Ramos (cell line): ENCODE results near the gene NCBP1.
"Not testable (repeated sequence)": the region's sequence is repeated elsewhere in the genome, so short reads cannot be mapped to it uniquely, and the experiment has no call there.

ENCODE experiments used
- in situ Hi-C: fragments of 300-500 bp; cut with MboI; formaldehyde crosslinking; loops from one replicate; pipeline ENCODE4 v1.14.3; 2022; ENCODE audit warnings: low sequenced_read_pairs; ENCODE audit not compliant: unreplicated experiment

Gene NCBP1

GRCh38 chr9:97632985-97633858 is at the start of gene NCBP1, which contains the start of gene TSTD2:
TSS of gene NCBP1 (plus strand) at chr9:97633821. CDS start at chr9:97633882, 61 bp downstream.
TSS of gene TSTD2 (minus strand) at chr9:97633368. CDS start at chr9:97627562, 5,806 bp downstream.
- in situ Hi-C loops = no loop called here

GRCh38 chr9:97584778-97585177 is 48.8 kb upstream of the NCBP1 start:
- in situ Hi-C loops = not testable (repeated sequence)

GRCh38 chr9:97586909-97587308 is 46.7 kb upstream of the NCBP1 start:
- in situ Hi-C loops = not testable (repeated sequence)

- in situ Hi-C loops = no loop called here
These were observed 42.1 kb upstream of the NCBP1 start for GRCh38 chr9:97591535-97591934.

- in situ Hi-C loops = no loop called here
These were observed 41.5 kb upstream of the NCBP1 start for GRCh38 chr9:97592126-97592525.

GRCh38 chr9:97593960-97594359 is 39.7 kb upstream of the NCBP1 start:
- in situ Hi-C loops = no loop called here

- in situ Hi-C loops = no loop called here
These were observed 39.2 kb upstream of the NCBP1 start for GRCh38 chr9:97594381-97594921.

- in situ Hi-C loops = no loop called here
These were observed 36.7 kb upstream of the NCBP1 start for GRCh38 chr9:97596906-97597305.

- in situ Hi-C loops = no loop called here
These were observed 34.9 kb upstream of the NCBP1 start for GRCh38 chr9:97598461-97599288.

GRCh38 chr9:97599314-97599846 is 34.2 kb upstream of the NCBP1 start:
- in situ Hi-C loops = no loop called here

GRCh38 chr9:97600531-97601227 is 32.9 kb upstream of the NCBP1 start:
- in situ Hi-C loops = loop anchor here (25.0 kb wide), 1 partner anchor 738 kb away; the partner anchor contains the start of gene ZNF782

GRCh38 chr9:97601228-97601898 is 32.3 kb upstream of the NCBP1 start:
- in situ Hi-C loops = loop anchor here (25.0 kb wide), 1 partner anchor 739 kb away; the partner anchor contains the start of gene ZNF782

GRCh38 chr9:97602430-97602829 is 31.2 kb upstream of the NCBP1 start:
- in situ Hi-C loops = loop anchor here (25.0 kb wide), 1 partner anchor 740 kb away; the partner anchor contains the start of gene ZNF782

GRCh38 chr9:97604901-97605645 is 28.5 kb upstream of the NCBP1 start:
- in situ Hi-C loops = loop anchor here (25.0 kb wide), 1 partner anchor 743 kb away; the partner anchor contains the start of gene ZNF782

- in situ Hi-C loops = loop anchor here (25.0 kb wide), 1 partner anchor 753 kb away; the partner anchor contains the start of gene ZNF782
These were observed 18.1 kb upstream of the NCBP1 start for GRCh38 chr9:97615439-97616072.

- in situ Hi-C loops = loop anchor here (25.0 kb wide), 1 partner anchor 756 kb away; the partner anchor contains the start of gene ZNF782
These were observed 15.6 kb upstream of the NCBP1 start for GRCh38 chr9:97617939-97618416.

GRCh38 chr9:97620063-97620462 is 13.6 kb upstream of the NCBP1 start:
- in situ Hi-C loops = loop anchor here (25.0 kb wide), 1 partner anchor 758 kb away; the partner anchor contains the start of gene ZNF782
